GM19239 (cell line): ENCODE results near the gene ABCA1.
"Not testable (repeated sequence)": the region's sequence is repeated elsewhere in the genome, so short reads cannot be mapped to it uniquely, and the experiment has no call there.

ENCODE experiments used
- DNase-seq: peaks from one replicate; pipeline ENCODE4 v3.0.0; 2011; ENCODE audit warnings: low spot score; ENCODE audit not compliant: insufficient read length
- FAIRE-seq: peaks from 2 replicates; lab custom pipeline; 2011; peaks lifted over from hg19 to GRCh38; lab: Jason Lieb, UNC

ABCA1 gene, protein sequence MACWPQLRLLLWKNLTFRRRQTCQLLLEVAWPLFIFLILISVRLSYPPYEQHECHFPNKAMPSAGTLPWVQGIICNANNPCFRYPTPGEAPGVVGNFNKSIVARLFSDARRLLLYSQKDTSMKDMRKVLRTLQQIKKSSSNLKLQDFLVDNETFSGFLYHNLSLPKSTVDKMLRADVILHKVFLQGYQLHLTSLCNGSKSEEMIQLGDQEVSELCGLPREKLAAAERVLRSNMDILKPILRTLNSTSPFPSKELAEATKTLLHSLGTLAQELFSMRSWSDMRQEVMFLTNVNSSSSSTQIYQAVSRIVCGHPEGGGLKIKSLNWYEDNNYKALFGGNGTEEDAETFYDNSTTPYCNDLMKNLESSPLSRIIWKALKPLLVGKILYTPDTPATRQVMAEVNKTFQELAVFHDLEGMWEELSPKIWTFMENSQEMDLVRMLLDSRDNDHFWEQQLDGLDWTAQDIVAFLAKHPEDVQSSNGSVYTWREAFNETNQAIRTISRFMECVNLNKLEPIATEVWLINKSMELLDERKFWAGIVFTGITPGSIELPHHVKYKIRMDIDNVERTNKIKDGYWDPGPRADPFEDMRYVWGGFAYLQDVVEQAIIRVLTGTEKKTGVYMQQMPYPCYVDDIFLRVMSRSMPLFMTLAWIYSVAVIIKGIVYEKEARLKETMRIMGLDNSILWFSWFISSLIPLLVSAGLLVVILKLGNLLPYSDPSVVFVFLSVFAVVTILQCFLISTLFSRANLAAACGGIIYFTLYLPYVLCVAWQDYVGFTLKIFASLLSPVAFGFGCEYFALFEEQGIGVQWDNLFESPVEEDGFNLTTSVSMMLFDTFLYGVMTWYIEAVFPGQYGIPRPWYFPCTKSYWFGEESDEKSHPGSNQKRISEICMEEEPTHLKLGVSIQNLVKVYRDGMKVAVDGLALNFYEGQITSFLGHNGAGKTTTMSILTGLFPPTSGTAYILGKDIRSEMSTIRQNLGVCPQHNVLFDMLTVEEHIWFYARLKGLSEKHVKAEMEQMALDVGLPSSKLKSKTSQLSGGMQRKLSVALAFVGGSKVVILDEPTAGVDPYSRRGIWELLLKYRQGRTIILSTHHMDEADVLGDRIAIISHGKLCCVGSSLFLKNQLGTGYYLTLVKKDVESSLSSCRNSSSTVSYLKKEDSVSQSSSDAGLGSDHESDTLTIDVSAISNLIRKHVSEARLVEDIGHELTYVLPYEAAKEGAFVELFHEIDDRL (N-terminal part only)

DNA sequence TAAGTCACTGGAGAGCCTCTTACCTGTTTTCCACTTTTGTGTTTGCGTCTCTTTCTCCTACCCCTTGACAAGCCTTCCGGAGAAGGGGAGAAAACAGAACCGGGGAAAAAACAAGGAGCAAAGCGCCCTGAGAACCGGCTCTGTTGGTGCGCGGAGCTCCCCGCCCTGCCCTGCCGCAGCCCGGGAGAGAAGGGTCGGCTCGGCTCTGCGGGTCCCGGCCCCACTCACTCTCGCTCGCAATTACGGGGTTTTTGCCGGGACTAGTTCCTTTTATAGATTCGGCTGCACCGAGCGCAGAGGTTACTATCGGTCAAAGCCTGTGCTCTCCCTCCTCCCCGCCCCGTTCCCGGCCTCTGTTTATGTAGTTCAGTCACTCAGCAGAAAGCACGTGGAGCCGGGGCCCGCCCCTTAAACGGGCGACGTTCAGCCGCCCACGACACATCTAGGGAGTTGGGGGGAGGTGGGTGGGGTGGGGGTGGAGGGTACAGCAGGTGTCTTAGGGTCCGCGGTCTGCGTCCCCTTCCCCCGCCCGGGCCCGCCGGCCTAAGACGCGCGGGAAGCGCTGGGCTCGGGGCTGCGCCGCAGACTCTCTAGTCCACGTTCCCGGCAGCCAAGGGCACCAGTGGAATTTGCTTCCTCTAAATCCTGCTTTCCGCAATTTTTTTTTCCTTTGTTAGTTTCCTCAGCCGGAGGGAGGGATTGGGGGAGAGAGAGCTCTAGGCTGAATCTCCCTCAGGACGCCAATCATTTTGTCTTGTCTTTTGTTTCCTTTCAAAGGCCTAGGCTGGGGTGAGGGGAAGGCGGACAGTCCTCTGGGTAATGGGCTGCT is at the start of gene ABCA1:
Gene ABCA1, minus strand, starts transcription at position 244 of the 829 bp plus-strand sequence. CDS start 24,476 bp downstream, outside the sequence.
- no peak for FAIRE-seq

DNA sequence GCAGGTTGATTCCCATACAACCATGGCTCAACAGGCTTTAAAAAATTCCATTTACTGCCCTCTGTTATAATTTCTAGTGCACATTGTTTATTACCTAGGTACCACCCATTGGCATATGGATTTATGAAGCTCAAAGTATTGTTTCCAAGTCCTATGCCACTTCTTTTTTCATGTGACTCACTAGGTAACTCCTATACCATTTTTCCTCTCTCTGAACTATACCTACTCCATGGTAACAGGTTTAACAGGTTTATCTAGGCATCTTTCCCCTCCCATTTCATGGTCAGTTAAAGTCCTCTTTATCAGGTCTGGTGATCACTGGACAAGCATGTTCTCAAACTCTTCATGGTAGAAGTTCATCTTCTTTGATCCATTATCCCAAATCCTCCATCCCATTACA is 49.6 kb upstream of the ABCA1 start:
- DNase-seq, result no peak
- FAIRE-seq, result no peak

More for the DNA sequence above, at the start of gene ABCA1:
- peak; percentile 61 for DNase-seq

DNA sequence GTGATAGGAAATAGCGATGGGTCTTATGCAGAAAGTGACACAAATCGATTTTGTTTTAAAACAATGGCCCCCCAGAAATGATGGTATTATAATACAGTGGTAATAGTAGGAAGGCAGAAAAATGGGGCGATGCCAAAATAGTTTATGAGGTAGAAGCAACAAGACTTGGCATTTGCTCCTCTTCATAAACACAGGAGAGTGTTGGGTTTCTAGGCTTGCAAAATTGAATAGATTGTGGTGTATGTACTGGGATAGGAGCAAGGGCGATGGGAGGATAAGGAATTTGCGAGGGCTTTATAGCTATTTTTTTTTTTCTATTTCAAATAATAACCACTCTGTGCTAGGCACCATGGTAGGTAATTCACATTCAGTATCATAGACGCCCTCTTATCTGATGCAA is 49.2 kb upstream of the ABCA1 start:
- FAIRE-seq, result no peak
- DNase-seq, result no peak

DNA sequence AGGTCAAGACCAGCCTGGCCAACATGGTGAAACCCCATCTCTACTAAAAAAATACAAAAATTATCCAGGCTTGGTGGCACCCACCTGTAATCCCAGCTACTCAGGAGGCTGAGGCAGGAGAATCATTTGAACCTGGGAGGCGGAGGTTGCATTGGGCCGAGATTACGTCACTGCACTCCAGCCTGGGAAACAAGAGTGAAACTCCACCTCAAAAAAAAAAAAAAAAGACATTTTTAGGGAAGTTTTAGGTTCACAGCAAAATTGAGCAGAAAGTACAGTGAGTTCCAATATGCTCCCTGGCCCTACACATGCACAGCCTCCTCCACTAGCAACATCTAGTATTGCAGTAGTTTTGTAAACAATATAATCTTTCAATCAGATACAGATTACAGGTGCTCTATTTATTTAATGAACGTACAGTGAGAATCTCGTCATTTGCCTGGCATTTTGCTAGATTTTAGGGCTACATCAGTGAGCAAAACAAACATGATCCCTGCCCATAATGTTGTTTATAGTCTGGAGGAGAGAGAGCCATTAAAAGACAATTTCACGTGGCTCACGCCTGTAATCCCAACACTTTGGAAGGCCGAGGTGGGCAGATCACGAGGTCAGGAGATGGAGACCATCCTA is 48.1 kb upstream of the ABCA1 start:
- FAIRE-seq, DNase-seq: not testable (repeated sequence)

DNA sequence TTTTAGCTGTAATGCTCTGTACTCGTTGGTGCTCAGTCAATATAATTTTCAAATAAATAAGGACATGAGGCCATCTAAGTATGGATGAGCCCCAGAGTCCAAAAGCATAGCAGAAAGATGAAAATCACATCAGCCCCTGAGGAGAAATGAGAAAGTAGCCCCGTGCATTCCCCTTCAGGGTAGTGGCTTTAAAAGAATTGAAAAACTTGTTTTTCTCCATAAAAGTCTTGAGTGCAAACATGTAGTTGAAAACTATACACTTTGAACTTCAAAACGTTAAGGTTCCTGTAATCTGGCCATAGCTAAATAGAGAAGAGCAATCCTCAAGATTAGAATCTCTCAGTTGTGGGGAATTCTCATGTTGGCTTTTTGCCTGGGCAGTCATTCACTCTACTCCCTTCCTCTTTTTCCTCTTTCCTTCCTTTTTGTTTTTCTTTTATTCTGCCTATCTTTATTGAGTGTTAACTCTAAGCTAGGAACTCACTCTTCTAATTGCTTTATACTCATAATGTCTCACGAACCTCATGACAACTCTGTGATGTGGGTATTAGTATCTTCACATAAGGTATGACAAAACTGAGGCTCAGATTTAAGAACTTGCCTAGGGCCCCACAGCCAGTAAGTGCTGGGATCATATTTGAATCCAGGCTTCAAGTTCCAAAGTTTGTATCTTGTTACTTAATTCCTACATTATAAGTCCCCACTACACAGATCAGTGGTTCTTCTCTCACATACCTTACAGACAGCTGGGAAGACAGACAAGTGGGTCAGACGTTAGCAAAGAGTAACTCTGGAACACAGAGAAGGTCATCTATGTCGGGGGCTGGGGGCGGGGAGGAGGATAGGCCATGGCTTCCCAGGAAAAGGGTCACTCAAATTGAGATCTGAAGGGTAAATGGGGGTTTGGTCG is 46.4 kb upstream of the ABCA1 start:
- FAIRE-seq, result no peak

DNA sequence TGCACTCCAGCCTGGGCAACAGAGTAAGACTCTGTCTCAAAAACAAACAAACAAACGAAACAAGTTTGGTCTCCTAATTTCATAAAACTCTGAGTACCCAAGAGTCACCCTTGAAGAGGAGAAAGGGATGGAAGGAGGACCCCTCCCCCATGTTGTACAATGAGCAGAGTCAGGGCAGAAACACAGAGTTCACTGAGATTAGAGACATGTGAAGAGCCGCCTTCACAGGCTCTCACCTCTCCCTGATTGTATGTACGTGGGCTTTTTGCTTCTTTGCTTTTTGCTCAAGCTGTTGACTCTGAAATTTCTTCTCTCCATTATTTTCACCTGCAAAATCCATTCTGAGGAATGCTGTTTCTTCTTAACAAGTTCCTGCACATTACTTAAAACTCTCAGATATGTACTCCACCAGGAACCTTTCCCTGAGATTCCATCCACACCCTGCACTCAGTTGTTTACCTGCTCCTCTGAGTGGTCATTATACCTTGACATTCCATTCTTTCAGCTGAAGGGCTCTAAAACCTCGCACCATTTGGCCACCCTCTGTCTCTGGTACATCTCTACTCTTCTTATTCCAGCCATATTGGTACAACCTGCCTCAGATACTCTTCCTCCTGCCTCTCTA is 44.4 kb upstream of the ABCA1 start:
- no peak for FAIRE-seq
- no peak for DNase-seq

More for the DNA sequence above, 46.4 kb upstream of the ABCA1 start:
- DNase-seq, result no peak

DNA sequence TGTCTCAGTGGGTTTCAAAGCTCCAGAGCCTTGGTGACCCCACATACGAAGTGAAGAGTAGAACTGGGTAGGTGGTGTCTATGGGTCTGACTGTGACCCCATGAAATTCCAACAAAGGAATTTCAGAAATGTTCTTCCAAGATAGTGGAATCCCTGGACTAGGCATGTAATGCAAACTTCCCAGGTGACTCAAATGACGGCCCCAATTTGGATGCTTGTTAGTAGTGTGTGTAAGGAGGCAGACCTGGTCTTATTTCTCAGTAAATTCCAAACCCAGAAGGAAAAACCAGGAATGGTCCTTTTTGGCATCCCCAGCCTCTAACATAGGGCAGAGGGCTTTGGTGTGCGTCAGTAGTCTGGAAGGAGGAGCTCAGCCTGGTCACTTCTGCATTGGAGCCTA is 43.6 kb upstream of the ABCA1 start:
- no peak for FAIRE-seq
- DNase-seq, result no peak

DNA sequence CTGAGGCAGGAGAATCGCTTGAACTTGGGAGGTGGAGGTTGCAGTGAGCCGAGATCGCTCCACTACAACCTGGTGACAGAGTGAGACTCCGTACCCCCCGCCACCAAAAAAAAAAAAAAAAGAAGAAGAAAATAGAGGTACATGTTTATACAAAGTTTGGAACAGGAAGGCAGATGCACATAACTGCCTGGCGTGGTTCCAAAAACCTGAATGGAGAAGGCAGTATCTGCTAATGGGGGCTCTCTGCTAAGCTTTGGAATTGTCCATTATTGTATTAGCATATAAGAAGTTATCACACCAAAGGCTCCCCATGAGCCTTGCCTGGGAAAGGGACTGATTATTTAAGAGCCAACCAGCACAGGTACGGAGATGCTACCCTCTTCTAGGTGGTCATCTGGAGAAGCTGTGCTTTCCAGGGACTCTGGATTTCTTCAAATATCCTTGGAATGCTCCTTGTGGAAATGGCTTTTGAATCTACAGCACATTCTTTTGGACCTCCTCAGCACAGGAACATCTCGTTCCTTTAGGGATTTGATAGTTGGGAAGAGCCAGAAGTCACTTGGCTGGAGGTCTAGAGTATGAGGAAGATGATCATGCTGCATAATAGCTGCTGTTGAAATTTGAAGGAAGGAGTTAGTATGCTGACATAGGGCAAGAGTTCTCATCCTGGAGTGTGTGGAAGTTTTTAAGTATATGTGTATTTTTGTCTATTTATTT is 42.5 kb upstream of the ABCA1 start:
- DNase-seq, result no peak
- FAIRE-seq, result no peak

DNA sequence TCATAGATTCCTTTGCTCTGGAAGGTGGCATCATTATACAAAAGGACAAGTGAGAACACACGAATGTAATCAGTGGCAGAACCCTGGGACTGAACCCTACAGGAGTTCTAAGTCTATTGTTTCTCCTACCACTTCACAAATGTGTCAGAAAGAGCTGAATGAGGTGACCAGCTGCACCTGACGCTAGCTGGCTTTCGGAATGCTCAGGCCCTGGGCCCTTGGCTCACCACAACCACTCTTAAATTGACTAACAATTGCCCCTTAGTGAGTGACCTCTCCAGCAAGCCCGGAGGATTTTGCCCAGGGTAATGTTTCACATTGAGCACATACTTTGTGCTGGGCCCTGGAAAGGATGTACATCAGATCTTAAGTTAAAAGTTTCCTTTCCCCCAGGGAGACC is 41.2 kb upstream of the ABCA1 start:
- DNase-seq, result no peak
- no peak for FAIRE-seq

DNA sequence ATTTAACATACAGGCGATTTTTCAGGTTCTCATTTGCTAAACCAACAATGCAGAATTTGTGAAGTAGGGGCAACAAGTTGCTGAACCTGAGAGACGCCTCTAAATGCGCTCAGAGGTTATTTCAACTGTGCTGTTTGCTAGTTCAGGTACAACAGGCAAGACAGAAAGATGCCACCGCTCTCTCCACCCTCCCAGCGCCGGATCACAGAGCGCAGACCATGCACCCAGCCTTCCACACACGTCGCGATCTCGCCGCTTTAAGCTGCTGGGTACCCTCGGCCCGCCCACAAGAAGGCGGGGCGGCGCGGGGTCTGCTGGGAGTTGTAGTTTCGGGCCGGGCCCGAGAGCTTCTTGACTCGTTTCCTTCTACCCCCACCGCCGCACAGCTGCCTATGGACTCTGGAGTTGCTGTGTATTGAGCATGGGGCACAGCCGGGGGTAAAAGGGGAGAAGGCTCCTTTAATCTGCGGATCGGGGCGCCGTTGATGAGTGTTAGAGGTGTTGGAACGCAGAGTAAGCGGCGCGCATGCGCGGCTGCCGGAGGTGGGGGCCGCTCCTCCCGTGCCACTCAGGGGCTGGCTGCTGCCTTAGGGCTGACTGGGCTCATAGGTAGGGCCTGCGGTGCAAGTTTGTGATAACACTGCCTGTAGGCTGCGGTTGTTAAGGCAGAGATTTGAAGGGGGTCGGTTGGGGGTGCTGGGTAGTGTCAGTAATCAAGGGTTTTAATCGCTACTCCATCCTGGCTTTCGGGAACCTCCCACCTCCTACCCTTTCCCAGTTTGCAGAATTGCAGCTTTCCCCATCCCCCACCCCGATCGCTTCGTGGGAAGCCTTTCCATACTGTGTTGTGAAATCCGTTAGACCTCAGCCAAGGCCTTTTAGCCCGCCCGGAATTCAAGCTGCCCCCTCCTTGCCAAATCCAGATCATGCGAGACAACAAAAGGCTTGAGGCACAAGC is 40.3 kb upstream of the ABCA1 start:
- peak; percentile 66 for DNase-seq
- FAIRE-seq, result peak; percentile 92

DNA sequence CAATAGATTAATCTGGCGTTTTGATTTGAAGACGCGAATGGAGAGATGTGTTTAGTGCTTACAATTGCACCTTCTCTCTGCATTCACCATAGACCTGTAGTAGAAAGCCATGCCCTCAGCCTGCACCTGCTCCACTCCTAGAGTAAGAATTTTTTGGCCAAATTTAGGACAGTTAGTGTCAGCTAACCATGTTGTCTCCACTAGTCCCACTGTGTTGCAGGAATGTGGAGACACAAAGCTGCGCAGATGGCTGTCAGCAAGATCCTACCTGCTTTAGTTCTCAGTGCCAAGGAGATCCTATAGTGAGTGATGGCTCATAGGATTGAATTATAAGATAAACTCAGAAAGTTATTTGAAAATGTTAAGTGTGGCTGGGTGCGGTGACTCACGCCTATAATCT is 35.1 kb upstream of the ABCA1 start:
- FAIRE-seq (no peak), DNase-seq (no peak)

DNA sequence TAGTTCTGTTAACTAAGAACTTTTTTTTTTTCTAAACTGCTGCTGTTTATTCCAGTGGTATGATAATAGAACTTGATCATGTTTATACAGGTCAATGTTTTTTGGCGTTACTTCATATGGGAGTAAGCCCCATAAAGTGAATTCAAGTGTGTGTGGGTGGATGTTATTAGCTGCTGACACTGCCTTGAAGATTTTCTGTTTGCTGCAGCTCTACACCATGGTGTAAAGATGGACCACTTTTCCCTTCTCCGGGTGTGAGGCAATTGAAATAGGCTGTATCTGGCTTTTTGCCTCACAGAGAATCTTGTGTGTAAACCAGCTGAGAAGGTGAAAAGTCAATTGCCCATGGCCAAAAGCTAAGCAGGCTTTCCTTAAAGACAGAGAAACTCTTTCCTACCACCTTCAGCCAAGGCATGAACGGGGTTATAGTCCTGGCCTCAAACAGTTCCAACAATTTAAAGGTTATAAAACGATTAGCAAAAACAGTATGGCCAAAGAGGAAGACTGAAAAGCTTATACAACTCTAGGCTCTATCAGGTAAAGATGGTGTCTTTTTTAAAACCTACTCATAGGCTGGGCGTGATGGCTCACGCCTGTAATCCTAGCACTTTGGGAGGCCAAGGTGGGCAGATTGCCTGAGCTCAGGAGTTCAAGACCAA is 33.9 kb upstream of the ABCA1 start:
- FAIRE-seq (no peak), DNase-seq (no peak)

DNA sequence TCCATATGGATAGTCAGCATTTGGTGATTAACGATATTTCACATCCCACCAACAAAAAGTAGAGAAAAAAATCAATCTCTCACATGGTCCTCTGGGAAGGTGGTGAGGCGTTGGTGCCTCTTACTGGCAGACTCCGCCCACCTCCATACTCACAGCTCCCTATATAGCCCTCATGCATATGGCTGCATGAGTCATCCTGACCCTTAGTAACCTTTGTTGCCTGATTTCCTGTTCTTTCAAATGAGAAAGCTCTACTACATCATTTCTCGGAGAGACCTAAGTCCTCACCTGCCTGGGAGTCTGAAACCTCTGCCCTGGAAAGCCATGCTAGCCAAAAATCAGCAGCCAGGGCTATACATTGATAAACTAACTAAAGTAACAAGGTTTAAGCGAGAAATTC is 33.3 kb upstream of the ABCA1 start:
- FAIRE-seq, result peak; percentile 40

DNA sequence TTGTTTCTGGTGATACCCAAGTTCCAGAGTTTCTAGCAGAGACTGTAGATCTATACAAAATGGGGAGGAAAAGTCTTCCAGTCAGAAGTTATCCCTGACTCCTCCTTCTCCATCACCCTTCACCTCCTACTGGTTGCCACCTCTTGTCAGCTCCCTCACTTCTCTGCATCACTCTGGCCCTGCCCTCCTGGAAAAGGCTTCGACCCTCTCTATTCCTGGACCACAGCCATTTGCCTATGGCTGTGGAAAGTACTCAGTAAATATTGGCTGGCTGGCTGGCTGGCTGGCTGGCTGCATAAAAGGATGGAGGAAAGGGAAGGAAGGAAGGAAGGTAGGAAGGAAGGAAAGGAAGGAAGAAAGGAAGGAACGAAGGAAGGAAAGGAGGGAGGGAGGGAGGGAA is 32.7 kb upstream of the ABCA1 start:
- DNase-seq (no peak), FAIRE-seq (no peak)

More for the DNA sequence above, 33.3 kb upstream of the ABCA1 start:
- peak; percentile 4 for DNase-seq

DNA sequence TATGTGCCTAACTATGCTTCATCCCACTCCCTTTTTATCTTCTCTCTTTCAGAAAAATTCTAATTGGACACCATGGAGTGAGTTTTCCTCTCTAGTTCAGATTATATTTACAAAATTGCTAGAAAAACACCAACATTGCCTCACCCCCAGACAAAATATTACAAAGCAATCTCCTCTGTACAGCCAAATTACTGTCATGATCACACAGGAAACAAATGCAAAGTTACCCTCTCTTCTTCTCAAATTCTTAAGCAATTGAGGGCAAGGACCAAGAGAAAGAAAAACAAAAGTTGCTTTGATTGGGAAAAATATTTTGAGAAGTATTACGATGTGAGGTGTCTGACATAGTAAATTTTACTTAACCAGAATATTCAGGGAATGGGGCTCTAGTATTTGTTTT is 30.8 kb upstream of the ABCA1 start:
- FAIRE-seq, result no peak

More for the DNA sequence above, 30.8 kb upstream of the ABCA1 start:
- DNase-seq, result no peak
